Gastrocnemius medialis (tissue), 4 donors: Measurements from ENCODE around the gene WTAP. TPM values are rescaled to one million over a fixed set of nuclear protein-coding genes. Genes with fewer than 3 reads are reported as not detected.

Experiments used
- ATAC-seq, 2 donors: fragments of 150-250 bp; one replicate each; pipeline ENCODE4 v1.9.1; 2016
- DNase-seq, 2 donors: peaks; one replicate each; pipeline ENCODE4 v3.0.0-alpha.2; 2019
- H3K27ac ChIP-seq, 4 donors: fragments of 200-600 bp; sonication (generic); 1 replicate in 1 of 4; 2 replicates in 3 of 4; pipeline ENCODE4 v1.5.1; 2016 to 2018; ENCODE audit warnings: mild to moderate bottlenecking in 2 of 4, moderate library complexity in 1 of 4
- H3K27me3 ChIP-seq, 3 donors: fragments of 200-600 bp; sonication (generic) in 2 of 3; 1 replicate in 1 of 3; 2 replicates in 2 of 3; pipeline versions ENCODE4 v1.5.1 to v1.6.0; 2016 to 2019; ENCODE audit warnings: mild to moderate bottlenecking in 1 of 3, moderate library complexity in 1 of 3
- H3K36me3 ChIP-seq, 2 donors: fragments of 200-600 bp; sonication (generic) in 1 of 2; one replicate each; pipeline ENCODE4 v1.5.1; 2017 to 2018
- H3K4me1 ChIP-seq, 2 donors: fragments of 200-600 bp; sonication (generic) in 1 of 2; one replicate each; pipeline ENCODE4 v1.5.1; 2016 to 2017; ENCODE audit warnings: mild to moderate bottlenecking in 2 of 2
- H3K4me3 ChIP-seq, 4 donors: fragments of 200-600 bp; sonication (generic) in 3 of 4; 1 replicate in 1 of 4; 2 replicates in 3 of 4; pipeline ENCODE4 v1.5.1; 2016 to 2019; ENCODE audit warnings: mild to moderate bottlenecking in 2 of 4
- H3K9me3 ChIP-seq, 3 donors: fragments of 200-600 bp; sonication (generic) in 2 of 3; 1 replicate in 1 of 3; 2 replicates in 2 of 3; pipeline ENCODE4 v1.5.1; 2016 to 2019
- CTCF ChIP-seq, 5 experiments: fragments of 450-650 bp in 3 of 5; fragments of 200-600 bp in 2 of 5; sonication (generic) in 2 of 5; IDR thresholded peaks in 4 of 5; conservative IDR thresholded peaks in 1 of 5; 1 replicate in 4 of 5; 2 replicates in 1 of 5; pipeline ENCODE4 v1.5.1; 2016 to 2019; ENCODE audit warnings: antibody characterized with exemption in 5 of 5, mild to moderate bottlenecking in 3 of 5, moderate library complexity in 3 of 5
- POLR2A ChIP-seq, 2 donors: fragments of 450-650 bp; IDR thresholded peaks; one replicate each; pipeline ENCODE4 v1.6.1; 2017; ENCODE audit warnings: antibody characterized with exemption in 2 of 2, mild to moderate bottlenecking in 2 of 2, moderate library complexity in 2 of 2
- in situ Hi-C, 4 donors: fragments of 200-750 bp; cut with MboI; loops; one replicate each; pipeline versions ENCODE4 v1.15.0 to v1.8.0; 2017; ENCODE audit warnings: low sequenced_read_pairs in 4 of 4
- intact Hi-C: fragments of 100-400 bp; cut with DNase I; formaldehyde crosslinking; loops from one replicate; pipeline ENCODE4 v1.15.1; 2023; ENCODE audit warnings: low total_unique reads
- total RNA-seq, 4 donors: library from RNA; depleted of rRNA; stranded (reverse); fragments of >200 nt; gene quantifications; one replicate each; pipeline versions ENCODE4 v1.1.0 to v1.2.3, GENCODE V29; 2016

WTAP gene
- 100 to 1,000 TPM; 147 to 238 (median 193) TPM for total RNA-seq

DNA sequence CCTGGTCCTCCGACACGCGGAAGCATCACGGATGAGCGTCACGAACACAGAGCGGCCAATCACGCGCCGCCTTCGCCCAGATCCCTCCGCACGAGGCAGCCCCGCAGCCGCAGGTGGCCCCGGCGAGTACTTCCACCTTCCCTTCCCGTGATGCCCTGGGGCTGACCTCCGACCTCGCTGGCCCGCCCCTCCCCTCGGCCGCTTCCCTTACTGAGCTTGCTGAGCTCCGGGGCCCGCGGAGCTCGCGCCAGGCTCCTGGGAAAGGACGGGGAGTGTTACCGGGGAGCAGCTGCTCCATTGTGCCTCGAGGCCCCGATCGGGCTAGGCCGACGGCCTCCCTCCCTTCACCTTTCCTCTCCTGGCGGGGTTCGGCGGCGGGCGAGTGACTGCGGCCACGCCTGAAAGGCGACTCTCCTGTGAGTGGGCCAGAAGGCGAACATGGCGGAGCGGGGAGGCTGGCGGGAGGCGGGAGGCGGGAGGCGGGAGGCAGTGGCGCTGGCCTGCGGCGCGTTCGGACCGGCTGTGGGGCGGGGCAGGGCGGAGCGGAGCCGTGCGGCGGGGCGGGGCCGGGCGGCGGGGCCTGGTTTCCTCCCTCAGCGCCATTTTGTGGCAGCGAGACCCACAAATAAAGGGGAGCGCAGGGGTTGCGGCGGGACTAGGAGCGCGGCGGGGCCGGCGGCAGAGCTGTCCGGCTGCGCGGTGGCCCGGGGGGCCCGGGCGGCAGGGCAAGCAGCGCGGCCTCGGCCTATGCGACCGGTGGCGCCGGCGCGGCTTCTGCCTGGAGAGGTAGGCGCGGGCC is at the start of gene WTAP:
Gene WTAP (plus strand): TSS at position 589 of the 799 bp plus-strand sequence. CDS start 8,760 bp downstream, outside the sequence.
- peak; percentile 97 to 98 for DNase-seq
- ATAC-seq, result peak; percentile 82 to 88
- peak within 1 kb of the TSS; percentile 99 to 100 (median 99) for H3K27ac ChIP-seq
- H3K9me3 ChIP-seq, result no peaks in the 10 kb centered on the region
- no peaks in the 10 kb centered on the region for H3K36me3 ChIP-seq
- peak within 1 kb of the TSS; percentile 86 to 99 (median 90) for H3K4me3 ChIP-seq
- no peaks in the 10 kb centered on the region for H3K27me3 ChIP-seq
- in situ Hi-C loops (loop anchor here in 1 of 4 donors (5.0 kb wide), 1 partner anchor 65 kb away; the partner anchor contains the start of gene MRPL18), intact Hi-C loops (loop anchor here (1.0 to 2.0 kb wide), 3 partner anchors 34 to 62 kb away; partner anchors contain the start of genes ACAT2, SOD2 and TCP1)
- H3K4me1 ChIP-seq, result peaks cover 49 to 50% of the 10 kb centered on the region in 2 donors
- peak; percentile 75 to 93 for TF ChIP-seq POLR2A (IDR thresholded peaks at IDR 0.05)
- TF ChIP-seq CTCF (IDR thresholded peaks at IDR 0.05 in 4 of 5, conservative IDR thresholded peaks at IDR 0.05 in 1 of 5), result peak in 1 of 5 experiments; percentile 40

DNA sequence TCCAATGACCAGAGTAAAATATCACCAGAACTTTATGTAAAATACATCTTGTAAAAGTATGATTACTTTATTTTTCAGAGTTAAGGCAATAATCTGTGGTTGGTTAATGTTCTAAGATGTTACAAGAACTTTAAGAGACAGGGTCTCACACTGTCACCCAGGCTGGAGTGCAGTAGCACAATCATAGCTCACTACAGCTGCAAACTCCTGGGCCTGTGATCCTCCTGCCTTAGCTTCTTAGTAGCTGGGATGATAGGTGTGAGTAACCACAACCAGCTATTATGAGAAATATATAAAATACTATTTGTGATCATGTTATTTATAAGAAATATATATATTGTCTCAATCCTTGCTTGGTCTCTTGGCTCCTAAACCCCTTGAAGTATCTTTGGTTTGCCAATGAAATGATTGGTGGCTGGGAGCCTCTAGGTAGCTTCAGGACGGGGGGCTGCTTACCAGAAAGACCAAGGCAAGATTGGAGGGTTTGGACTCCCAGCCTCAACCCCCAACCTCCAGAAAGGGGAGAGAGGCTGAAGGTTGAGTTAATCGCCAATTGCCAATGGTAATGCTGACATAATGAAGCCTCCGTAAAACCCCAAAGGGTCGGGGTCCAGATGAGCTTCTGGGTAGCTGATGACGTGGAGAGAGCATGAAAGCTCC is 49.7 kb upstream of the WTAP start:
- Histone ChIP-seq H3K9me3 (no peaks in the 10 kb centered on the region), H3K27me3 (no peaks in the 10 kb centered on the region), H3K4me3 (no peak overlapping the region), H3K27ac (peak overlapping the region in 3 of 4 donors; percentile 3 to 34 (median 3)), H3K4me1 (peaks cover 5 to 10% of the 10 kb centered on the region in 2 donors), H3K36me3 (peaks cover 4 to 55% of the 10 kb centered on the region in 2 donors)
- intact Hi-C loops, result no loop called here
- ATAC-seq (peak in 1 of 2 donors; percentile 18), DNase-seq (no peak)
- in situ Hi-C loops, result loop anchor here in 1 of 4 donors (25.0 kb wide), 1 partner anchor 285 kb away; the partner anchor contains the start of gene IGF2R
- TF ChIP-seq POLR2A (IDR thresholded peaks at IDR 0.05) (no peak), CTCF (IDR thresholded peaks at IDR 0.05 in 4 of 5, conservative IDR thresholded peaks at IDR 0.05 in 1 of 5) (no peak)

DNA sequence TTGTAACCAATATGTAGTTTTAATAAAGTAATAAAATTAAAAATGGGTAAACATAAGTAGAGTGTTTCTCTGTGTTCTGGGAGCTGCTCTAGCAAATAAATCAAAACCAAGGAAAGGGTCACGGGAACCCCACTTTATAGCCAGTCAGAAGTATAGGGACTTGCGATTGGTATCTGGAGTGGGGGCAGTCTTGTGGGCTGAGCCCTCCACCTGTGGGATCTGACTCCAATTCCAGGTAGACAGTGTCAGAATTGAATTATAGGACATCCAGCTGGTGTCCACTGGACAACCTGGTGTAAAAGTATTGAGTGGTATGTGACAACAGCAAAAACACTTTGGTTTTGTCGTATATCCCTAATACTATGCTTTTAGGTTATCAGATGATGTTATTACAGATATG is 48.7 kb upstream of the WTAP start:
- Histone ChIP-seq H3K27me3 (no peaks in the 10 kb centered on the region), H3K4me1 (peaks cover 7 to 20% of the 10 kb centered on the region in 2 donors), H3K27ac (peak overlapping the region in 1 of 4 donors; percentile 43), H3K36me3 (peaks cover 4 to 65% of the 10 kb centered on the region in 2 donors), H3K9me3 (no peaks in the 10 kb centered on the region), H3K4me3 (no peak overlapping the region)
- intact Hi-C loops (no loop called here), in situ Hi-C loops (loop anchor here in 1 of 4 donors (25.0 kb wide), 1 partner anchor 284 kb away; the partner anchor contains the start of gene IGF2R)
- TF ChIP-seq CTCF (IDR thresholded peaks at IDR 0.05 in 4 of 5, conservative IDR thresholded peaks at IDR 0.05 in 1 of 5) (no peak), POLR2A (IDR thresholded peaks at IDR 0.05) (no peak)
- ATAC-seq, result no peak
- no peak for DNase-seq

GRCh38 chr6:159679091-159680077 is 47.9 kb upstream of the WTAP start:
- intact Hi-C loops, result no loop called here

More at GRCh38 chr6:159679091-159680077, 47.9 kb upstream of the WTAP start:
- H3K9me3 ChIP-seq, result no peaks in the 10 kb centered on the region
- in situ Hi-C loops, result loop anchor here (10.0 to 25.0 kb wide), 3 partner anchors 65 to 283 kb away; partner anchors contain the start of gene IGF2R (in 1 of the 4)
- H3K27me3 ChIP-seq, result no peaks in the 10 kb centered on the region
- H3K4me1 ChIP-seq, result peaks cover 15 to 28% of the 10 kb centered on the region in 2 donors
- TF ChIP-seq POLR2A (IDR thresholded peaks at IDR 0.05) (no peak), CTCF (IDR thresholded peaks at IDR 0.05 in 4 of 5, conservative IDR thresholded peaks at IDR 0.05 in 1 of 5) (no peak)
- H3K4me3 ChIP-seq, result no peak overlapping the region
- H3K36me3 ChIP-seq, result peaks cover 6 to 73% of the 10 kb centered on the region in 2 donors
- H3K27ac ChIP-seq, result peak overlapping the region; percentile 3 to 50 (median 46)
- ATAC-seq (no peak), DNase-seq (no peak)
